ENCODE results near the gene PCDH9. TPM values are rescaled to one million over a fixed set of nuclear protein-coding genes. Genes with fewer than 3 reads are reported as not detected.

Gene PCDH9
- total RNA-seq, 1 experiment from 2014 or later, result 4.2 TPM

GRCh38 chr13:66312312-66313087, 917.6 kb downstream of the PCDH9 start:
- H3K27me3 ChIP-seq (ENCODE audit: control insufficient read depth, insufficient read depth, low read length), result no peaks in the 10 kb centered on the region
- intact Hi-C loops (cut with micrococcal nuclease; ENCODE audit: unreplicated experiment), result no loop called here
- H3K36me3 ChIP-seq (ENCODE audit: control insufficient read depth, insufficient read depth, low read length), result no peaks in the 10 kb centered on the region
- no TSS peak for BruUV-seq (replicated peaks)
- in situ Hi-C loops (cut with HindIII; ENCODE audit: low pct_unique_long_range_greater_than_20kb, low sequenced_read_pairs), result no loop called here
- peak overlapping the region; percentile 17 to 31; a peak in 3 of 4 replicates for H3K4me3 ChIP-seq (ENCODE audit: low read depth in 2 of 2, low read length in 2 of 2)
- CTCF ChIA-PET, result no interaction called here
- POLR2A ChIA-PET, result no interaction called here
- H3K27ac ChIP-seq (ENCODE audit: low read length), result peak overlapping the region; percentile 90
- TF ChIP-seq CTCF (IDR thresholded peaks at IDR 0.05) (no peak), POLR2AphosphoS5 (IDR thresholded peaks at IDR 0.05; ENCODE audit: low read depth, low read length) (peak; percentile 85), SIN3A (IDR thresholded peaks at IDR 0.05; ENCODE audit: borderline replicate concordance, insufficient read depth, low read depth, low read length) (no peak), TCF7L2 (IDR thresholded peaks at IDR 0.05; ENCODE audit: low read depth, low read length) (peak; percentile 87), REST (IDR thresholded peaks at IDR 0.05; ENCODE audit: insufficient read depth in 1 of 2, low read depth in 2 of 2, low read length in 1 of 2) (0 out of 4 replicates have a peak, but pooled peaks of 1 of the 2 experiments have one; percentile 30)
- DNase-seq (ENCODE audit: low read depth, low spot score) (peak; percentile 61), ATAC-seq (peak; percentile 95)
- no peaks in the 10 kb centered on the region for H3K9me3 ChIP-seq (ENCODE audit: control insufficient read depth, insufficient read depth, low read depth, low read length)
- H3K4me1 ChIP-seq (ENCODE audit: control insufficient read depth, insufficient read depth, low read length), result peaks cover 9% of the 10 kb centered on the region

DNA sequence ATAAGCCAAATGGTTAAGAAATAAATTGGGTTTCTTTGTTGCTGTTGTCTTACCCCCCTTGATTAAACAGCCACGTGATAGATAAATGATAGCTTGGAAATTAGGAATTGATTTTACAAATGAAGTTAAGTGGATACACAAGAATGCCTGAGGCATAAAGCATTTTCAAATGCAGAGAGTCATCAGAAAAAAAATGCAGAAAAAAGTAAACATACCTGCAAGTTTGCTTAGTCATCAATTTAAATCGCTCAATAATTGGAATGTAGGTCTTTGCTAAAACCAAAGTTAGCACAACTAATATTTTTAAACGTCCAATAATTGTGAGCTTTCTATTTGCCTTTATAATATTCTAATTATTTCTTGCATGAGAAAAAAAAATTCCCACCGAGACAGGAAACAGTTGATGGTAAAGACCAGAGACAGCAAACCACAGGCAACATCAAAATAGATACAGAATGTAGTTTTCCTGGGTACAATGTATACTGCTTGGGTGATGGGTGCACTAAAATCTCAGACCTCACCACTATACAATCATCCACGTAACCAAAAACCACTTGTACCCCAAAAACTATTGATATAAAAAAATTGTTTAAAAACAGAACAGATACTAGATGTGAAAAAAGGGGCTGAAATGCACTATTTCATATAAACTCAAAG, 924.0 kb downstream of the PCDH9 start:
- Histone ChIP-seq H3K27ac (ENCODE audit: low read length) (no peak overlapping the region), H3K4me3 (ENCODE audit: low read depth in 2 of 2, low read length in 2 of 2) (no peak overlapping the region), H3K36me3 (ENCODE audit: control insufficient read depth, insufficient read depth, low read length) (no peaks in the 10 kb centered on the region), H3K27me3 (ENCODE audit: control insufficient read depth, insufficient read depth, low read length) (no peaks in the 10 kb centered on the region), H3K4me1 (ENCODE audit: control insufficient read depth, insufficient read depth, low read length) (no peaks in the 10 kb centered on the region; the same call in 1 of the 2 replicates), H3K9me3 (ENCODE audit: control insufficient read depth, insufficient read depth, low read depth, low read length) (no peaks in the 10 kb centered on the region)
- ChIA-PET POLR2A (no interaction called here), CTCF (no interaction called here)
- TF ChIP-seq POLR2AphosphoS5 (IDR thresholded peaks at IDR 0.05; ENCODE audit: low read depth, low read length) (no peak), SIN3A (IDR thresholded peaks at IDR 0.05; ENCODE audit: borderline replicate concordance, insufficient read depth, low read depth, low read length) (no peak), CTCF (IDR thresholded peaks at IDR 0.05) (no peak), REST (IDR thresholded peaks at IDR 0.05; ENCODE audit: insufficient read depth in 1 of 2, low read depth in 2 of 2, low read length in 1 of 2) (no peak), TCF7L2 (IDR thresholded peaks at IDR 0.05; ENCODE audit: low read depth, low read length) (no peak)
- in situ Hi-C loops (cut with HindIII; ENCODE audit: low pct_unique_long_range_greater_than_20kb, low sequenced_read_pairs), result no loop called here
- BruUV-seq (replicated peaks), result no TSS peak
- no peak for ATAC-seq
- intact Hi-C loops (cut with micrococcal nuclease; ENCODE audit: unreplicated experiment), result no loop called here
- DNase-seq (ENCODE audit: low read depth, low spot score), result no peak
